ENCODE data around the gene VGLL1.

VGLL1 gene

GRCh38 chrX:136493011-136493410, 39.0 kb upstream of the VGLL1 start:
- no CpG with 5 or more reads among the region's 1 CpG for WGBS, 2 donors (ENCODE audit: extremely low coverage in 2 of 2, insufficient read length in 2 of 2, insufficient replicate concordance in 1 of 2)
- H3K4me3 ChIP-seq (ENCODE audit: low read length in 2 of 2), result no peak overlapping the region
- H3K9me3 ChIP-seq (replicated peaks in 1 of 2; ENCODE audit: control insufficient read depth in 2 of 2, insufficient read depth in 1 of 2, low read depth in 1 of 2, low read length in 2 of 2), result no peaks in the 10 kb centered on the region
- no peak overlapping the region for H3K9ac ChIP-seq (ENCODE audit: low read depth, low read length, poor library complexity)
- H2BK120ac ChIP-seq (ENCODE audit: low read depth, low read length), result no peak overlapping the region
- H3K4ac ChIP-seq (ENCODE audit: low read length), result no peak overlapping the region
- H2AK5ac ChIP-seq (ENCODE audit: low read depth, low read length), result no peak overlapping the region
- H4K91ac ChIP-seq (ENCODE audit: low read depth, low read length, poor library complexity), result no peak overlapping the region
- no peak overlapping the region for H2BK5ac ChIP-seq (ENCODE audit: low read length)
- H3K23ac ChIP-seq (ENCODE audit: low read depth, low read length, poor library complexity), result no peak overlapping the region
- no peak overlapping the region for H4K8ac ChIP-seq (ENCODE audit: low read depth, low read length)
- no peak overlapping the region for H2BK15ac ChIP-seq (ENCODE audit: low read length)
- H2AFZ ChIP-seq (ENCODE audit: low read length), result no peak overlapping the region
- H3K36me3 ChIP-seq (replicated peaks in 1 of 2; ENCODE audit: control insufficient read depth in 2 of 2, insufficient read depth in 2 of 2, low read length in 2 of 2), result no peaks in the 10 kb centered on the region
- no peak for DNase-seq (ENCODE audit: low spot score)
- H3K27me3 ChIP-seq (ENCODE audit: control insufficient read depth in 3 of 3, insufficient read depth in 3 of 3, low read depth in 1 of 3, low read length in 3 of 3), result peaks cover 0 to 33% (median 0%) of the 10 kb centered on the region in 3 experiments
- H3K79me1 ChIP-seq (ENCODE audit: low read depth, low read length), result no peaks in the 10 kb centered on the region
- H3K4me2 ChIP-seq (ENCODE audit: insufficient read depth, low read length, poor library complexity, severe bottlenecking), result no peak overlapping the region
- H3K14ac ChIP-seq (ENCODE audit: low read length), result no peak overlapping the region
- H3K18ac ChIP-seq (ENCODE audit: low read length), result no peak overlapping the region
- H3K27ac ChIP-seq (replicated peaks; ENCODE audit: low read length), result no peak overlapping the region
- H2BK12ac ChIP-seq (ENCODE audit: low read length), result no peak overlapping the region
- H3K4me1 ChIP-seq (ENCODE audit: control insufficient read depth in 2 of 2, insufficient read depth in 1 of 2, low read depth in 1 of 2, low read length in 2 of 2), result no peaks in the 10 kb centered on the region

GRCh38 chrX:136495043-136495442, 37.0 kb upstream of the VGLL1 start:
- Histone ChIP-seq H3K27me3 (ENCODE audit: control insufficient read depth in 3 of 3, insufficient read depth in 3 of 3, low read depth in 1 of 3, low read length in 3 of 3) (peaks cover 0 to 20% (median 0%) of the 10 kb centered on the region in 3 experiments), H3K79me1 (ENCODE audit: low read depth, low read length) (no peaks in the 10 kb centered on the region), H4K8ac (ENCODE audit: low read depth, low read length) (no peak overlapping the region), H3K23ac (ENCODE audit: low read depth, low read length, poor library complexity) (no peak overlapping the region), H2BK120ac (ENCODE audit: low read depth, low read length) (no peak overlapping the region), H3K4me3 (ENCODE audit: low read length in 2 of 2) (no peak overlapping the region), H3K9me3 (replicated peaks in 1 of 2; ENCODE audit: control insufficient read depth in 2 of 2, insufficient read depth in 1 of 2, low read depth in 1 of 2, low read length in 2 of 2) (no peaks in the 10 kb centered on the region), H2BK12ac (ENCODE audit: low read length) (no peak overlapping the region), H2AFZ (ENCODE audit: low read length) (no peak overlapping the region), H3K9ac (ENCODE audit: low read depth, low read length, poor library complexity) (no peak overlapping the region), H3K27ac (replicated peaks; ENCODE audit: low read length) (no peak overlapping the region), H3K4me2 (ENCODE audit: insufficient read depth, low read length, poor library complexity, severe bottlenecking) (no peak overlapping the region), H3K14ac (ENCODE audit: low read length) (no peak overlapping the region), H3K4ac (ENCODE audit: low read length) (no peak overlapping the region), H3K4me1 (ENCODE audit: control insufficient read depth in 2 of 2, insufficient read depth in 1 of 2, low read depth in 1 of 2, low read length in 2 of 2) (no peaks in the 10 kb centered on the region), H4K91ac (ENCODE audit: low read depth, low read length, poor library complexity) (no peak overlapping the region), H2AK5ac (ENCODE audit: low read depth, low read length) (no peak overlapping the region), H2BK15ac (ENCODE audit: low read length) (no peak overlapping the region), H3K18ac (ENCODE audit: low read length) (no peak overlapping the region), H2BK5ac (ENCODE audit: low read length) (no peak overlapping the region), H3K36me3 (replicated peaks in 1 of 2; ENCODE audit: control insufficient read depth in 2 of 2, insufficient read depth in 2 of 2, low read length in 2 of 2) (peaks cover 0 to 5% of the 10 kb centered on the region in 2 donors)
- WGBS, 2 donors (ENCODE audit: extremely low coverage in 2 of 2, insufficient read length in 2 of 2, insufficient replicate concordance in 1 of 2), result no CpG with 5 or more reads among the region's 4 CpGs
- DNase-seq (ENCODE audit: low spot score), result no peak

GRCh38 chrX:136496186-136496763, 35.7 kb upstream of the VGLL1 start:
- Histone ChIP-seq H3K79me1 (ENCODE audit: low read depth, low read length) (no peaks in the 10 kb centered on the region), H3K14ac (ENCODE audit: low read length) (no peak overlapping the region), H4K8ac (ENCODE audit: low read depth, low read length) (no peak overlapping the region), H3K4me2 (ENCODE audit: insufficient read depth, low read length, poor library complexity, severe bottlenecking) (peak overlapping the region; percentile 54), H3K4me3 (ENCODE audit: low read length in 2 of 2) (peak overlapping the region; percentile 65 to 81), H3K27ac (replicated peaks; ENCODE audit: low read length) (peak overlapping the region; percentile 94), H2AFZ (ENCODE audit: low read length) (peak overlapping the region; percentile 86), H4K91ac (ENCODE audit: low read depth, low read length, poor library complexity) (no peak overlapping the region), H3K27me3 (ENCODE audit: control insufficient read depth in 3 of 3, insufficient read depth in 3 of 3, low read depth in 1 of 3, low read length in 3 of 3) (peaks cover 0 to 13% (median 0%) of the 10 kb centered on the region in 3 experiments), H2BK5ac (ENCODE audit: low read length) (no peak overlapping the region), H3K18ac (ENCODE audit: low read length) (no peak overlapping the region), H3K9ac (ENCODE audit: low read depth, low read length, poor library complexity) (no peak overlapping the region), H3K23ac (ENCODE audit: low read depth, low read length, poor library complexity) (no peak overlapping the region), H3K9me3 (replicated peaks in 1 of 2; ENCODE audit: control insufficient read depth in 2 of 2, insufficient read depth in 1 of 2, low read depth in 1 of 2, low read length in 2 of 2) (no peaks in the 10 kb centered on the region), H3K36me3 (replicated peaks in 1 of 2; ENCODE audit: control insufficient read depth in 2 of 2, insufficient read depth in 2 of 2, low read length in 2 of 2) (peaks cover 2 to 17% of the 10 kb centered on the region in 2 donors), H2AK5ac (ENCODE audit: low read depth, low read length) (no peak overlapping the region), H2BK120ac (ENCODE audit: low read depth, low read length) (no peak overlapping the region), H2BK12ac (ENCODE audit: low read length) (no peak overlapping the region), H3K4me1 (ENCODE audit: control insufficient read depth in 2 of 2, insufficient read depth in 1 of 2, low read depth in 1 of 2, low read length in 2 of 2) (no peaks in the 10 kb centered on the region), H3K4ac (ENCODE audit: low read length) (no peak overlapping the region), H2BK15ac (ENCODE audit: low read length) (no peak overlapping the region)
- no CpG with 5 or more reads among the region's 13 CpGs for WGBS, 2 donors (ENCODE audit: extremely low coverage in 2 of 2, insufficient read length in 2 of 2, insufficient replicate concordance in 1 of 2)
- DNase-seq (ENCODE audit: low spot score), result no peak

DNA sequence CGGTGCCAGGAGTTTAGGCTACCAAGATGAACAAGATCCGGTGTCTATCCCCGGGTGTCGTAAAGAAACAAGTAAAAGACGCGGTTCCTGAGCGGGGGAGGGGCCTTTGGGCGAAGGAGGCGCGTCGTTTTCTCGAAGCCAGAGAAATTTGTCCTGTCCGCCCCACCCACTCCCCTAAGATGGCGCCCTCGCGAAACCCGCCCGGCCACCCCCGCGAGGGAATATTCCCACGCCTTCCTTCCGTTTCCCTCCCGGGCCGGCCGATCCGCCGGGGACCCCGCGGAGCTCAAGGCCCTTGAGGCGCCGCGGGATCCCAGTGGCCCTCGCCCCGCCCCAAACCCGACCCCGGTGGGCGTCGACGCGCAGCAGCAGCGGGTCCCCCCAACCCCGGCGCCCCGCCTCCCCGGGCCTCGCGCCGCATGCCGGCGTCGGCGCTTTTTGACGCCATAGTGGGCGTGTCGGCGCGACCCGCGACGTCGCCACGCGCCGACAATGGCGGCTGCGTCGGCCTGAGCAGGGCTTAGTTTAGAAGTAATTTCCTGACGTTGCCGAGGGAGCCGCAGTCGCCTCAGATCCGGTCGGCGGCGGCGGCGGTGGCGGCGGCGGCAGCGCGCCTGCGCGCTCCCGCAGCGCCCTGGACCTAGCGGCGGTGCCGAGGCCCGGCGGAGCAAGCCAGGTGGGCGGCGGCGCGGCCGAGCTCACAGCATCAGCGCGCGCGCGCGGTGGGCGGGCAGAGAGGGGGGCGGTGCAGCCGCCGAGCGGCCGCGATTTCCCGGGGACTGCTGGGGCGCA, 35.1 kb upstream of the VGLL1 start:
- peak; percentile 69 for DNase-seq (ENCODE audit: low spot score)
- no peak overlapping the region for H4K8ac ChIP-seq (ENCODE audit: low read depth, low read length)
- peaks cover 2 to 24% of the 10 kb centered on the region in 2 donors for H3K36me3 ChIP-seq (replicated peaks in 1 of 2; ENCODE audit: control insufficient read depth in 2 of 2, insufficient read depth in 2 of 2, low read length in 2 of 2)
- peak overlapping the region; percentile 54 for H3K4me2 ChIP-seq (ENCODE audit: insufficient read depth, low read length, poor library complexity, severe bottlenecking)
- WGBS, 2 donors (ENCODE audit: extremely low coverage in 2 of 2, insufficient read length in 2 of 2, insufficient replicate concordance in 1 of 2), result no CpG with 5 or more reads among the region's 111 CpGs
- H3K4ac ChIP-seq (ENCODE audit: low read length), result no peak overlapping the region
- no peak overlapping the region for H2BK15ac ChIP-seq (ENCODE audit: low read length)
- no peak overlapping the region for H4K91ac ChIP-seq (ENCODE audit: low read depth, low read length, poor library complexity)
- H2BK5ac ChIP-seq (ENCODE audit: low read length), result no peak overlapping the region
- H2AFZ ChIP-seq (ENCODE audit: low read length), result peak overlapping the region; percentile 86
- no peak overlapping the region for H3K23ac ChIP-seq (ENCODE audit: low read depth, low read length, poor library complexity)
- peak overlapping the region; percentile 81 for H3K9ac ChIP-seq (ENCODE audit: low read depth, low read length, poor library complexity)
- no peak overlapping the region for H2BK12ac ChIP-seq (ENCODE audit: low read length)
- H3K4me3 ChIP-seq (ENCODE audit: low read length in 2 of 2), result peak overlapping the region; percentile 65 to 85
- H3K79me1 ChIP-seq (ENCODE audit: low read depth, low read length), result no peaks in the 10 kb centered on the region
- H3K14ac ChIP-seq (ENCODE audit: low read length), result no peak overlapping the region
- H2AK5ac ChIP-seq (ENCODE audit: low read depth, low read length), result no peak overlapping the region
- peak overlapping the region; percentile 94 for H3K27ac ChIP-seq (replicated peaks; ENCODE audit: low read length)
- H3K18ac ChIP-seq (ENCODE audit: low read length), result peak overlapping the region; percentile 85
- H3K4me1 ChIP-seq (ENCODE audit: control insufficient read depth in 2 of 2, insufficient read depth in 1 of 2, low read depth in 1 of 2, low read length in 2 of 2), result no peaks in the 10 kb centered on the region
- peaks cover 0 to 13% (median 0%) of the 10 kb centered on the region in 3 experiments for H3K27me3 ChIP-seq (ENCODE audit: control insufficient read depth in 3 of 3, insufficient read depth in 3 of 3, low read depth in 1 of 3, low read length in 3 of 3)
- no peaks in the 10 kb centered on the region for H3K9me3 ChIP-seq (replicated peaks in 1 of 2; ENCODE audit: control insufficient read depth in 2 of 2, insufficient read depth in 1 of 2, low read depth in 1 of 2, low read length in 2 of 2)
- H2BK120ac ChIP-seq (ENCODE audit: low read depth, low read length), result no peak overlapping the region
